SK-N-SH (cell line): Measurements from ENCODE around the gene CLASRP. TPM values are rescaled to one million over a fixed set of nuclear protein-coding genes. Genes with fewer than 3 reads are reported as not detected.
A peak's percentile ranks its signal among the peaks of the same experiment; 100 is the strongest.

Experiments used
- CTCF ChIA-PET: fragments of 300-600, 350-600 bp; formaldehyde crosslinking; extraction: SDS; loops from one replicate; lab custom pipeline; 2021; lab: Yijun Ruan, JAX
- POLR2A ChIA-PET: fragments of 350-600 bp; sonication (Branson Sonifier 250); formaldehyde crosslinking; extraction: SDS; loops from one replicate; lab custom pipeline; 2020; ENCODE audit warnings: antibody characterized with exemption, inconsistent platforms; lab: Yijun Ruan, JAX
- DNase-seq: peaks from one replicate; pipeline ENCODE4 v3.0.0; 2012
- H2AFZ ChIP-seq: fragments of 200-600 bp; sonication (generic); 2 replicates; pipeline ENCODE4 v1.8.1; 2016; ENCODE audit warnings: antibody characterized with exemption, mild to moderate bottlenecking, low read depth
- H3F3A ChIP-seq: fragments of 200-600 bp; sonication (generic); replicated peaks from 2 replicates; pipeline ENCODE3; 2016; ENCODE audit warnings: antibody characterized with exemption, mild to moderate bottlenecking; ENCODE audit not compliant: insufficient read depth
- H3K27ac ChIP-seq, 2 experiments: fragments of 200-500 bp in 1 of 2; fragments of 200-600 bp in 1 of 2; sonication (Bioruptor generic) in 1 of 2; sonication (generic), shearing (Covaris generic) in 1 of 2; 2 replicates each; pipeline versions ENCODE4 v1.5.1 to v1.6.1; 2014 to 2016; ENCODE audit warnings: low read depth in 2 of 2, inconsistent platforms in 1 of 2, low read length in 1 of 2, mild to moderate bottlenecking in 1 of 2, mixed read lengths in 1 of 2
- H3K27me3 ChIP-seq: fragments of 200-600 bp; sonication (generic), shearing (Covaris generic); 2 replicates; pipeline ENCODE4 v1.6.1; 2016; ENCODE audit warnings: mixed run types; ENCODE audit not compliant: insufficient read depth
- H3K36me3 ChIP-seq, 2 experiments: fragments of 200-500 bp in 1 of 2; fragments of 200-600 bp in 1 of 2; sonication (Bioruptor generic) in 1 of 2; sonication (generic) in 1 of 2; replicated peaks in 1 of 2; 2 replicates each; pipeline versions ENCODE3 to v1.5.1; 2014 to 2016; ENCODE audit warnings: low read length in 1 of 2, mild to moderate bottlenecking in 1 of 2; ENCODE audit not compliant: insufficient read depth in 2 of 2, control insufficient read depth in 1 of 2
- H3K4me1 ChIP-seq, 2 experiments: fragments of 200-500 bp in 1 of 2; fragments of 200-600 bp in 1 of 2; sonication (Bioruptor generic) in 1 of 2; sonication (generic), shearing (Covaris generic) in 1 of 2; 2 replicates each; pipeline versions ENCODE4 v1.5.1 to v1.6.1; 2014 to 2016; ENCODE audit warnings: low read depth in 1 of 2, low read length in 1 of 2, mixed run types in 1 of 2; ENCODE audit not compliant: insufficient read depth in 2 of 2, control insufficient read depth in 1 of 2
- H3K4me2 ChIP-seq: fragments of 200-600 bp; sonication (generic), shearing (Covaris generic); 2 replicates; pipeline ENCODE4 v1.6.1; 2017; ENCODE audit warnings: mixed run types
- H3K4me3 ChIP-seq, 2 experiments: fragments of 200-500 bp in 1 of 2; fragments of 200-600 bp in 1 of 2; sonication (Bioruptor generic) in 1 of 2; sonication (generic), shearing (Covaris generic) in 1 of 2; 2 replicates each; pipeline versions ENCODE4 v1.5.1 to v1.8.1; 2014 to 2016; ENCODE audit warnings: low read depth in 2 of 2, inconsistent platforms in 1 of 2, low read length in 1 of 2, mild to moderate bottlenecking in 1 of 2, mixed read lengths in 1 of 2, moderate library complexity in 1 of 2
- H3K79me2 ChIP-seq: fragments of 200-600 bp; sonication (generic); 2 replicates; pipeline ENCODE4 v1.8.1; 2017; ENCODE audit warnings: mild to moderate bottlenecking; ENCODE audit not compliant: insufficient read depth
- H3K9ac ChIP-seq: fragments of 200-600 bp; sonication (generic); 2 replicates; pipeline ENCODE4 v1.6.1; 2017; ENCODE audit warnings: mixed run types
- H3K9me2 ChIP-seq: fragments of 200-600 bp; sonication (generic); 2 replicates; pipeline ENCODE4 v1.6.1; 2017; ENCODE audit warnings: mixed run types
- H3K9me3 ChIP-seq: fragments of 200-600 bp; sonication (generic); 2 replicates; pipeline ENCODE4 v1.6.1; 2017; ENCODE audit warnings: mixed run types, mild to moderate bottlenecking, moderate library complexity
- H4K20me1 ChIP-seq: fragments of 200-600 bp; sonication (generic); 2 replicates; pipeline ENCODE4 v1.6.1; 2017; ENCODE audit warnings: mild to moderate bottlenecking, mixed run types; ENCODE audit not compliant: insufficient read depth
- CTCF ChIP-seq: fragments of 200-600 bp; sonication (generic); IDR thresholded peaks from 2 replicates; pipeline ENCODE4 v1.6.1; 2017; ENCODE audit warnings: antibody characterized with exemption, mild to moderate bottlenecking, moderate library complexity
- ELF1 ChIP-seq: IDR thresholded peaks from 2 replicates; pipeline ENCODE4 v1.4.0; 2012
- EZH2phosphoT487 ChIP-seq: fragments of 200-600 bp; sonication (generic); IDR thresholded peaks from 2 replicates; pipeline ENCODE4 v1.6.1; 2017; ENCODE audit warnings: low read depth, mixed run types, mild to moderate bottlenecking, antibody characterized with exemption, moderate library complexity, borderline replicate concordance
- FOSL2 ChIP-seq: IDR thresholded peaks from 2 replicates; pipeline ENCODE4 v1.4.0; 2012; ENCODE audit warnings: low read depth, mild to moderate bottlenecking, moderate library complexity, borderline replicate concordance
- FOXM1 ChIP-seq: IDR thresholded peaks from 2 replicates; pipeline ENCODE4 v1.4.0; 2012; ENCODE audit warnings: low read depth, mild to moderate bottlenecking
- JUND ChIP-seq: IDR thresholded peaks from 2 replicates; pipeline ENCODE4 v1.4.0; 2012
- MEF2A ChIP-seq: IDR thresholded peaks from 2 replicates; pipeline ENCODE4 v1.4.0; 2012; ENCODE audit warnings: low read depth, borderline replicate concordance
- NFIC ChIP-seq: IDR thresholded peaks from 2 replicates; pipeline ENCODE4 v1.4.0; 2012; ENCODE audit warnings: borderline replicate concordance
- POLR2AphosphoS5 ChIP-seq: IDR thresholded peaks from 2 replicates; pipeline ENCODE4 v1.6.1; 2012; ENCODE audit warnings: low read depth, low read length
- RAD21 ChIP-seq: IDR thresholded peaks from 2 replicates; pipeline ENCODE4 v1.6.1; 2012; ENCODE audit warnings: mild to moderate bottlenecking, low read length
- SIN3A ChIP-seq: IDR thresholded peaks from 2 replicates; pipeline ENCODE4 v1.6.1; 2012; ENCODE audit warnings: low read depth, mild to moderate bottlenecking, low read length, moderate library complexity, borderline replicate concordance
- SMC3 ChIP-seq: IDR thresholded peaks from 2 replicates; pipeline ENCODE4 v1.6.1; 2012; ENCODE audit warnings: low read depth, low read length, improper control_type of control experiment
- TAF1 ChIP-seq: IDR thresholded peaks from 2 replicates; pipeline ENCODE4 v1.6.1; 2012; ENCODE audit warnings: low read depth, mild to moderate bottlenecking, low read length, moderate library complexity, borderline replicate concordance
- TEAD4 ChIP-seq: IDR thresholded peaks from 2 replicates; pipeline ENCODE4 v1.4.0; 2012; ENCODE audit warnings: mild to moderate bottlenecking, borderline replicate concordance; ENCODE audit not compliant: insufficient read depth
- USF1 ChIP-seq: IDR thresholded peaks from 2 replicates; pipeline ENCODE4 v1.4.0; 2012; ENCODE audit warnings: low read depth, borderline replicate concordance
- YY1 ChIP-seq: IDR thresholded peaks from 2 replicates; pipeline ENCODE4 v1.4.0; 2012; ENCODE audit warnings: low read depth, mild to moderate bottlenecking
- ZBTB33 ChIP-seq: IDR thresholded peaks from 2 replicates; pipeline ENCODE4 v1.4.0; 2012; ENCODE audit warnings: low read depth, borderline replicate concordance
- WGBS: methylation state at CpG from one replicate; pipeline ENCODE4 v1.1.6; 2017; ENCODE audit warnings: low lambda C conversion rate; 5-methylcytosine and 5-hydroxymethylcytosine counted together
- polyA plus RNA-seq, 3 experiments: library from polyadenylated mRNA; depleted of rRNA; stranded (reverse); fragments of >200 nt; gene quantifications; 2 replicates each; pipeline ENCODE4 v1.2.3, GENCODE V29; 2012
- TF ChIP-seq, protein P1 (sequence below): IDR thresholded peaks from 2 replicates; pipeline ENCODE4 v1.4.0; 2012; ENCODE audit warnings: low read depth

Gene CLASRP
- polyA plus RNA-seq, 1 of the 3 experiments (the other 2 are of a cell fraction): 54.8 TPM

DNA sequence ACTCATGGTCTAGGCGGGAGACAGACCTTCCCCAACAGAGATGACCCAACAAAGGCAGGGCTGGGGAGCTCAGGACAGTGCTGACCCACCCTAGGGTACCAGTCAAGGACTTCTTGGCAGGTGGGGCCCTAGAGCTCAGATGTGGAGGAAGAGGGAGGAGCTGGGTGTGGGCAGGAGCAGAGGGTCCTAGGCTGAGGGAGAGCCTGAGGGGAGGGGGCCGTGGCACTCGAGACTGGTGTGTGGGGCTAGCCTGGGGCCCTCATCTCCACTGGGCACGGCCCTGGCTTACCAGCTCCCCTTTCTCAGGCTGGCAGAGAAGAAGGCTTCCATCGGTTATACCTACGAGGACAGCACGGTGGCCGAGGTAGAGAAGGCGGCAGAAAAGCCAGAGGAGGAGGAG is 18.6 kb downstream of the CLASRP start (continued):
- TF ChIP-seq EZH2phosphoT487: no peak
- no peak for TF ChIP-seq FOSL2
- no peak for TF ChIP-seq FOXM1

DNA sequence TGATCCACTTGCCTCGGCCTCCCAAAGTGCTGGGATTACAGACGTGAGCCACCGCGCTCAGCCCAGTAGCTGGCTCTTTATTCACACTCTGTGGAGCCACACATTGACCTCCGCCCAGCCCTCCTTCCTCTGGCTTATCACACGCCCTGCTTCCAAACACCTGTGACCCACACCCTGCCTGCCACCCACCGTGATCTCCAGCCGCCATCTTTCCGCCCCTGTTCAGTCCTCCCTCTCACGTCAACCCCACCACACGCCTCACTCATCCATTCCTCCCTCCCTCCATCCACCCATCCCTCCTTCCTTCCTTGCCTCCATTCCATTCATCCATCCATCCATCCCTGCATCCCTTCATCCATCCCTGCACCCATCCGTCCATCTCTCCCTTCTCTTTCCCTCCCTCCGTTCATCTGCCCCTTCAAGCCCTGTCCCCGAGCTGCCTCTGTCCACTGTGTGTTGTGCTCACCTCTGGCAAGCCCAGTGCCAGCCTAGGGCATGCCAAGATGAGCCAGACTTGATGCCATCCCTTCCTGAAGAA is 19.8 kb downstream of the CLASRP start:
- DNase-seq: no peak
- Histone ChIP-seq H3K27ac (no peak overlapping the region), H3K4me3 (no peak overlapping the region), H2AFZ (no peak overlapping the region), H4K20me1 (peaks cover 11% of the 10 kb centered on the region), H3K9me2 (no peaks in the 10 kb centered on the region), H3K9ac (no peak overlapping the region), H3K4me1 (no peaks in the 10 kb centered on the region), H3K9me3 (no peaks in the 10 kb centered on the region), H3K36me3 (peaks cover 44 to 72% of the 10 kb centered on the region in 2 experiments), H3F3A (peaks cover 2% of the 10 kb centered on the region), H3K4me2 (no peak overlapping the region), H3K79me2 (peaks cover 23% of the 10 kb centered on the region; the same call in 1 of the 2 replicates), H3K27me3 (no peaks in the 10 kb centered on the region)
- ChIA-PET CTCF (interaction anchor here (0.6 to 3.2 kb wide), 32 partner anchors 8 to 201 kb away, joined by 3 to 43 read pairs (median 4); partner anchors contain the start of genes CLASRP, GEMIN7, PPP1R37 and RELB), POLR2A (interaction anchor here (1.1 to 1.2 kb wide), 2 partner anchors 10 to 20 kb away, joined by 3 read pairs; partner anchors contain the start of gene CLASRP)
- no peak for TF ChIP-seq TEAD4
- no peak for TF ChIP-seq USF1
- TF ChIP-seq TAF1: no peak
- no peak for TF ChIP-seq MEF2A
- WGBS: 96% methylated on average over 14 of the region's 14 CpGs

GRCh38 chr19:45059258-45059965 is 20.6 kb downstream of the CLASRP start:
- Histone ChIP-seq H3K9me3 (no peaks in the 10 kb centered on the region), H3K4me1 (no peaks in the 10 kb centered on the region), H3K4me2 (no peak overlapping the region), H3K27ac (no peak overlapping the region), H2AFZ (no peak overlapping the region), H3K79me2 (peaks cover 15% of the 10 kb centered on the region; the same call in 1 of the 2 replicates), H3K9me2 (no peaks in the 10 kb centered on the region), H3K9ac (no peak overlapping the region), H3F3A (no peaks in the 10 kb centered on the region), H3K4me3 (no peak overlapping the region; a peak in 1 of 4 replicates), H4K20me1 (peaks cover 11% of the 10 kb centered on the region), H3K27me3 (no peaks in the 10 kb centered on the region), H3K36me3 (peaks cover 38 to 75% of the 10 kb centered on the region in 2 experiments)
- CTCF ChIA-PET: interaction anchor here (0.5 to 3.2 kb wide), 40 partner anchors 9 to 286 kb away, joined by 3 to 43 read pairs (median 4); partner anchors contain the start of genes CLASRP, GEMIN7, PPP1R37 and RELB
- POLR2A ChIA-PET: interaction anchor here (1.0 to 1.2 kb wide), 3 partner anchors 9 to 21 kb away, joined by 3 read pairs; partner anchors contain the start of genes CLASRP and GEMIN7
- TF ChIP-seq CTCF (peak; percentile 93), NFIC (no peak), SIN3A (no peak), YY1 (no peak), SMC3 (peak; percentile 51), POLR2AphosphoS5 (no peak), JUND (no peak), RAD21 (peak; percentile 67), ELF1 (no peak), ZBTB33 (no peak), FOSL2 (no peak)
- TF ChIP-seq, protein P1, sequence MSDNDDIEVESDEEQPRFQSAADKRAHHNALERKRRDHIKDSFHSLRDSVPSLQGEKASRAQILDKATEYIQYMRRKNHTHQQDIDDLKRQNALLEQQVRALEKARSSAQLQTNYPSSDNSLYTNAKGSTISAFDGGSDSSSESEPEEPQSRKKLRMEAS: no peak
- 71% methylated on average over 13 of the region's 16 CpGs for WGBS
- DNase-seq: peak; percentile 87
